Fibroblast of lung (primary cell): ENCODE data around the gene SMPD3. TPM values are rescaled to one million over a fixed set of nuclear protein-coding genes. Genes with fewer than 3 reads are reported as not detected.
A peak's percentile ranks its signal among the peaks of the same experiment; 100 is the strongest.

Experiments
- DNase-seq, 2 donors: peaks; one replicate each; pipeline versions ENCODE4 v3.0.0 to v3.0.0-alpha.2; 2010; ENCODE audit warnings: low read depth in 2 of 2
- H2AFZ ChIP-seq: 2 replicates; pipeline ENCODE4 v1.5.1; 2012; ENCODE audit warnings: low read length, control low read depth, inconsistent platforms
- H3K27ac ChIP-seq: 2 replicates; pipeline ENCODE4 v1.5.1; 2011; ENCODE audit warnings: low read length, control low read depth; ENCODE audit not compliant: insufficient read depth
- H3K27me3 ChIP-seq: 2 replicates; pipeline ENCODE4 v1.5.1; 2011; ENCODE audit warnings: mild to moderate bottlenecking, low read length; ENCODE audit not compliant: control insufficient read depth, insufficient read depth
- H3K36me3 ChIP-seq: 2 replicates; pipeline ENCODE4 v1.5.1; 2011; ENCODE audit warnings: low read length; ENCODE audit not compliant: control insufficient read depth, insufficient read depth
- H3K4me1 ChIP-seq: 2 replicates; pipeline ENCODE4 v1.5.1; 2011; ENCODE audit warnings: low read length; ENCODE audit not compliant: control insufficient read depth, insufficient read depth; ENCODE audit errors: extremely low read depth
- H3K4me2 ChIP-seq: 2 replicates; pipeline ENCODE4 v1.5.1; 2011; ENCODE audit warnings: low read length, control low read depth; ENCODE audit not compliant: insufficient read depth; ENCODE audit errors: extremely low read depth
- H3K4me3 ChIP-seq, 4 experiments: fragments of 200-600 bp in 1 of 4; sonication (generic) in 1 of 4; replicated peaks in 1 of 4; 2 replicates each; pipeline ENCODE4 v1.5.1; 2011 to 2016; ENCODE audit warnings: low read length in 4 of 4, low read depth in 3 of 4, mild to moderate bottlenecking in 3 of 4, control low read depth in 2 of 4, inconsistent platforms in 1 of 4, mixed read lengths in 1 of 4; ENCODE audit not compliant: insufficient read depth in 1 of 4; ENCODE audit errors: control extremely low read depth in 1 of 4
- H3K79me2 ChIP-seq: 2 replicates; pipeline ENCODE4 v1.5.1; 2012; ENCODE audit warnings: mild to moderate bottlenecking, low read length, inconsistent platforms; ENCODE audit not compliant: control insufficient read depth, insufficient read depth
- H3K9ac ChIP-seq: 2 replicates; pipeline ENCODE4 v1.5.1; 2011; ENCODE audit warnings: mild to moderate bottlenecking, low read length, control low read depth; ENCODE audit not compliant: insufficient read depth
- H3K9me3 ChIP-seq: 2 replicates; pipeline ENCODE4 v1.5.1; 2012; ENCODE audit warnings: low read depth, low read length; ENCODE audit not compliant: control insufficient read depth, insufficient read depth
- H4K20me1 ChIP-seq: 2 replicates; pipeline ENCODE4 v1.5.1; 2011; ENCODE audit warnings: low read length; ENCODE audit not compliant: control insufficient read depth, insufficient read depth; ENCODE audit errors: extremely low read depth
- EZH2 ChIP-seq: IDR thresholded peaks from 2 replicates; pipeline ENCODE4 v1.5.1; 2012; ENCODE audit warnings: low read length, control low read depth, mild to moderate bottlenecking; ENCODE audit errors: missing control alignments
- polyA plus RNA-seq, 2 donors: library from polyadenylated mRNA; depleted of rRNA in 1 of 2; stranded (reverse) in 1 of 2; unstranded in 1 of 2; fragments of >200 nt; gene quantifications; 2 replicates each; pipeline ENCODE4 v1.2.1, GENCODE V29; 2011 to 2012; ENCODE audit warnings: missing spikeins in 1 of 2
- total RNA-seq: library from RNA; depleted of rRNA; stranded (reverse); fragments of >200 nt; gene quantifications from 2 replicates; pipeline ENCODE4 v1.2.1, GENCODE V29; 2014
- TF ChIP-seq, protein P1 (sequence below), 2 donors: IDR thresholded peaks in 1 of 2; conservative IDR thresholded peaks in 1 of 2; 1 replicate in 1 of 2; 2 replicates in 1 of 2; pipeline ENCODE4 v1.5.1; 2011 to 2012; ENCODE audit warnings: low read length in 2 of 2, control low read depth in 1 of 2, inconsistent platforms in 1 of 2, low read depth in 1 of 2, mild to moderate bottlenecking in 1 of 2

SMPD3 gene
- total and polyA plus RNA-seq, 2 donors (not counting 1 experiment from before 2014, with no cell fraction given): under 0.01 to 0.08 TPM

DNA sequence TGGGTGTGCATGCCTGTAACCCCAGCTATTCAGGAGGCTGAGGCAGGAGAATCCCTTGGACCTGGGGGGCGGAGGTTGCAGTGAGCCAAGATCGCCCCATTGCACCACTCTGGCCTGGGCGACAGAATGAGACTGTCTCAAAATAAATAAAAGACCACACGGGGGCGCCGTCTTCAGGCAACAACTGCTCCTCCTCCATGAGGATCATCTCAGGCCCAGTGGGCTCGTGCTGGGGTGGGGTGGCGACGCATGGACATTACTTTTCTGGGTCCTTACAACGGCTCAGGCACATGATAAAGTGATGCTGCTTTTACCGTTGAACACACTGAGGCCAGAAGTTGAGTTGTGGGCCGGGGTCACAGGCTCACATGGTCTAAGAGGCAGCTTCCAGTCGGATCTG is 81.3 kb downstream of the SMPD3 start:
- no peaks in the 10 kb centered on the region for H3K4me1 ChIP-seq

GRCh38 chr16:68366062-68366461 is 82.2 kb downstream of the SMPD3 start:
- Histone ChIP-seq H3K36me3 (no peaks in the 10 kb centered on the region), H3K4me2 (no peak overlapping the region), H3K9me3 (no peaks in the 10 kb centered on the region), H3K27ac (no peak overlapping the region), H3K27me3 (peaks cover 2% of the 10 kb centered on the region), H2AFZ (no peak overlapping the region), H3K4me1 (no peaks in the 10 kb centered on the region), H3K79me2 (no peaks in the 10 kb centered on the region), H3K9ac (no peak overlapping the region), H3K4me3 (no peak overlapping the region), H4K20me1 (no peaks in the 10 kb centered on the region)
- DNase-seq: no peak
- no peak for TF ChIP-seq EZH2
- TF ChIP-seq, protein P1, sequence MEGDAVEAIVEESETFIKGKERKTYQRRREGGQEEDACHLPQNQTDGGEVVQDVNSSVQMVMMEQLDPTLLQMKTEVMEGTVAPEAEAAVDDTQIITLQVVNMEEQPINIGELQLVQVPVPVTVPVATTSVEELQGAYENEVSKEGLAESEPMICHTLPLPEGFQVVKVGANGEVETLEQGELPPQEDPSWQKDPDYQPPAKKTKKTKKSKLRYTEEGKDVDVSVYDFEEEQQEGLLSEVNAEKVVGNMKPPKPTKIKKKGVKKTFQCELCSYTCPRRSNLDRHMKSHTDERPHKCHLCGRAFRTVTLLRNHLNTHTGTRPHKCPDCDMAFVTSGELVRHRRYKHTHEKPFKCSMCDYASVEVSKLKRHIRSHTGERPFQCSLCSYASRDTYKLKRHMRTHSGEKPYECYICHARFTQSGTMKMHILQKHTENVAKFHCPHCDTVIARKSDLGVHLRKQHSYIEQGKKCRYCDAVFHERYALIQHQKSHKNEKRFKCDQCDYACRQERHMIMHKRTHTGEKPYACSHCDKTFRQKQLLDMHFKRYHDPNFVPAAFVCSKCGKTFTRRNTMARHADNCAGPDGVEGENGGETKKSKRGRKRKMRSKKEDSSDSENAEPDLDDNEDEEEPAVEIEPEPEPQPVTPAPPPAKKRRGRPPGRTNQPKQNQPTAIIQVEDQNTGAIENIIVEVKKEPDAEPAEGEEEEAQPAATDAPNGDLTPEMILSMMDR (conservative IDR thresholded peaks at IDR 0.05 in 1 of 2, IDR thresholded peaks at IDR 0.05 in 1 of 2; ENCODE audit: low read depth in 1 of 2, low read length in 2 of 2): no peak

More for the DNA sequence above, 81.3 kb downstream of the SMPD3 start:
- H2AFZ ChIP-seq: no peak overlapping the region
- peak in 1 of 2 donors; percentile 32 for DNase-seq
- H3K9ac ChIP-seq: no peak overlapping the region
- H3K4me3 ChIP-seq: no peak overlapping the region
- no peak overlapping the region for H3K27ac ChIP-seq
- H3K79me2 ChIP-seq: no peaks in the 10 kb centered on the region
- no peak overlapping the region for H3K4me2 ChIP-seq
- no peaks in the 10 kb centered on the region for H3K36me3 ChIP-seq
- H4K20me1 ChIP-seq: no peaks in the 10 kb centered on the region
- TF ChIP-seq EZH2: no peak
- TF ChIP-seq, protein P1 (conservative IDR thresholded peaks at IDR 0.05 in 1 of 2, IDR thresholded peaks at IDR 0.05 in 1 of 2; ENCODE audit: low read depth in 1 of 2, low read length in 2 of 2): peak; percentile 20 to 35
- H3K27me3 ChIP-seq: peaks cover 2% of the 10 kb centered on the region
- no peaks in the 10 kb centered on the region for H3K9me3 ChIP-seq

GRCh38 chr16:68365167-68365817 is 83.0 kb downstream of the SMPD3 start:
- DNase-seq: no peak
- no peaks in the 10 kb centered on the region for H3K79me2 ChIP-seq
- H3K4me2 ChIP-seq: no peak overlapping the region

More at GRCh38 chr16:68365167-68365817, 83.0 kb downstream of the SMPD3 start:
- no peaks in the 10 kb centered on the region for H3K9me3 ChIP-seq
- no peak overlapping the region for H3K27ac ChIP-seq
- TF ChIP-seq EZH2: no peak
- TF ChIP-seq, protein P1 (conservative IDR thresholded peaks at IDR 0.05 in 1 of 2, IDR thresholded peaks at IDR 0.05 in 1 of 2; ENCODE audit: low read depth in 1 of 2, low read length in 2 of 2): no peak
- H2AFZ ChIP-seq: no peak overlapping the region
- H3K9ac ChIP-seq: no peak overlapping the region
- no peaks in the 10 kb centered on the region for H3K36me3 ChIP-seq
- H3K27me3 ChIP-seq: peaks cover 2% of the 10 kb centered on the region
- no peaks in the 10 kb centered on the region for H3K4me1 ChIP-seq
- no peaks in the 10 kb centered on the region for H4K20me1 ChIP-seq
- no peak overlapping the region for H3K4me3 ChIP-seq
